GM19238 (cell line): ENCODE data around the gene IPO11.

Experiments
- DNase-seq: peaks from one replicate; pipeline ENCODE4 v3.0.0; 2011; ENCODE audit warnings: low spot score; ENCODE audit not compliant: insufficient read length

IPO11 gene

DNA sequence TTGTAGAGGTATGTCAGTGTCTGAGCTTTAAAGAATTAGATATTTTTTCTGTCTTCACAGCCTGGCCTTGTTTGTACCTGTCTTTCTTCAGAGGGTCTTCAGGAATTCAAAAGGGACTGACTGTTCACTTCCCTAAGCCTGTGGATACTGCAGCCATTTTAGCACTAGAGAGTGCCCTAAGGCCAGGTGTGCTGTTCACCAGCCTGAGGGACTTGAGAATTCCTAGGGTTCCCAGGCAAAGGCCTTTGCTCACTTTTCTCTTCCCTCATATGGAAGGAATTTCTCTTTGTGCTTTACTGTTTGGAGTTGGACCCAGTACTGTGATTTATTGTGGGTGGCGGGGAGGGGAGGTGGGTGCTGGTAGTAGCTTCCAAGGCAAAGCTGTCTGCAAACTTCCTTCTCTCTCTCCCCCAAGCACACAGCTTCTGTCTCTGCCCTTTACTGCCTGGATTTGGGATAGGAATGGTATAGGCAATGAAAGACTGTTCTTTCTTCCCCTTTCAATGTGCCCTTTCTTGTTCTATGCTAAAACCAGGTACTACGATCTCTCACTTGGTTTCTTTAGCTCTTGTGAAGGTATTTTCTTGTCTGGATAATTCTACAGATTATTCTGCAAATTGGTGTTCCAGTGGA, 156.4 kb downstream of the IPO11 start:
- no peak for DNase-seq

DNA sequence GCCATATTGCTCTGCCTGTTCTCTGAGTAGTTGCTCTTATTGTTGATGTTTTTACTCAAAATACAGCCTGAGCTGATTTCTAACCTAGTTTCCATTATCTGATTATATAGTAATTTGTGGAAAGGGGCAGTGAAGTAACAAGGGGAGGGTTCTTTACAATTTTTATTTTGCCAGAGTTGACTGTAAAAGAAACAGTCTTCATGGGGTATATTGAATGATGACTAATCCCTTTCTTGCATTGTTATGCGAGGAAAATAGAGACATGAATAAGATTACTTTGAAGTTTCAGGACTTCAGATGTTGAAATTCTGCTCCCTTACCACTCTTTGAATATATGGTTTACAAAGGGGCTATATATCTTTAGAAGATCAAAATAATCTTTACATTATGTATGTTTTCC, 156.9 kb downstream of the IPO11 start:
- DNase-seq = no peak

DNA sequence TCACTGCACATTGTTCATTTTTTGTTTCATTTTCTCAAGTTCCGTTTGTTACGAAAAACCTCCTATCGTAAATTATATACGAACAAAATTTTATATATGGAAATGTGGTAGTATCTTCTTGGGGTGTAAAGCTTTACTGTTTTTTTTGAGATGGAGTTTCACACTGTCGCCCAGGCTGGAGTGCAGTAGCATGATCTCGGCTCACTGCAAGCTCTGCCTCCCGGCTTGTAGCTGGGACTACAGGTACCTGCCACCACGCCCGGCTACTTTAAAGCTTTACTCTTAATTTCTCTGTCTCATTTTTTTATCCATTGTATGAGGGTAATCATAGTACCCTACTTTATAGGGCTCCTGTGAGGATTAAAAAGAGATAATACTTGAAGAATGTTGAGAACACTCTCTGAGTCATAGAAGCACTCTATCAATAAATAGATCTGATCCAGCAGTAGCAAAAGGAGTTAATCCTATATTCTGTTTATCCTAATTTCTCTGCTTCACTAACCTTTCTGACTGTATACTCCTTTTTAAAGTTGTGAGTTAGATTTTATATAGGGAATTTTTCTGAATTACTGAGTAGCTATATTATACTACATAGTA, 160.5 kb downstream of the IPO11 start:
- no peak for DNase-seq

DNA sequence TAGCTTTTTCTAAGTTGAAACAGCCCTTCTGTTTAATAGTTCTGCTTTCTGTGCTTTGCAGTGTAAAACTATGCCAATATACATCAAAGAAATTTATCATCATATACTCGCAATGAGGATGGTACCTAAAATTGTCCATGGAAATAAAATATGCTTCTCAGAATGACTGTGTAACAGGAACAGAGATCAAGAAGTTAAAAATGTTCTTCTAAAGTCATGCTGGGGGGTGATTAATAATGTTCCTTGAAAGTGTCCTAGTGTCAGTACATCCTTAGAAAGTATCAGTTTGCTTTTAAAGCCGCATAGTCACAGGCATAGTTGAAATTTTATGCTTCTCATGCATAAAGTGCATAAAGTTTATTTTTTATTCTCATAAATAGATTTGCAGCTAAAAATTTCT, 162.0 kb downstream of the IPO11 start:
- no peak for DNase-seq

DNA sequence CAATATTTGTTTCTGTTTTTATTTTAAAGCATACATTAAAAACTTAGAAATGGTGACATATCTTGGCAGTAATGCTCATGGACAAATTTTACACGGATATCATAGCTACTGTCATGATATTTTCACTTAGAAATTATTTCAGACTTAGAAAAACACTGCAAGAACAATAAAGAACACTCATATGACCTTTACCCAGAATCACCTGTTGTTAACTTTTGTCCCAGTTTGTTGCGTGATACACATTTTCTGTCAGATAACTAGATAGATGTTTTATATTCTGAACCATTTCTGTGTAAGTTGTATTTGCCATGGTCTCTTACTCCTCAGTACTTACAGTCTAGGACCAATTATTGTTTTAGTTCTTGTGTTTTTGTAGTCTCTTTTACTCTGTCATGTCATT, 162.5 kb downstream of the IPO11 start:
- no peak for DNase-seq

DNA sequence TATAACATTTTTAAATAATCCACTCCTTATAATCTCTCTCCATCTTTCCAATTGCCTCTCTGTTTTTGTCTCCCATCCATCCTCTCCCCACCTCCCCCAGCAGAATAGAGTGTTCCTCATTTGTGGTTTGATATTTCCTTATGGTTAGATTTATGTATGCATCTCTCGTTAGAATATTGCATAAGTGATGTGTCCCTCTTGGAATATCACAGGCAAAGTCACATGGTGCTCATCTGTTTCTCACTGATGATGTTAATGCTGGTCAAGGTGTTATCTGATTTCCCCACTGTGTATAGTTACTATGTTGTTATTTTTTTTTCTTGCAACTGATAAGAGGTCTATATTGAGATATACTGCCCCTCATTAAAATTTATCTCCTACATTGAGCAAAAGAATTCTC, 162.9 kb downstream of the IPO11 start:
- no peak for DNase-seq

DNA sequence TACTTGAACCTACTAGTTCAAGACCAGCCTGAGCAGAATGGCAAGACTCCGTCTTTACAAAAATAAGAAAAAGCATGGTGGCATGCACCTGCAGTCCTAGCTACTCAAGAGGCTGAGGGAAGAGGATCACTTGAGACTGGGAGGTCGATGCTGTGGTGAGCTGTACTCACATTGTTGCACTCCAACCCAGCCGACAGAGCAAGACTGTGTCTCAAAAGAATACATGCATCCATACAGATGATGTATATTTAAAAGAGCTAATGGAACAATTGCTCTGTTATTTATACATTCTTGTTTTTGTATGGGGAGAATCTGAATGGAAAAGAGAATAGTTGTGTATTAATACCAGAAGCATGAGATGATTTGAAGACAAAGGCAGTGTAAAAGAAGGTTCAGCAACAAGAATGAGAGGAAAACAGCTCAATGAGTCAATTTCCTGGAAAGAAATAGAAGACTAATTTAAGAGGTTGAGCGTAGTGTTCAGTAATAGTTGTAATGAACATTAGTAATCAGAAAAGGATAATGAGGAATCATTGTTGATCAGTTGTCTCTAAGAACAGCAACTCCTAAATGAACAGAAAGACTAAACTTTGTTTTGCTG, 164.1 kb downstream of the IPO11 start:
- no peak for DNase-seq

DNA sequence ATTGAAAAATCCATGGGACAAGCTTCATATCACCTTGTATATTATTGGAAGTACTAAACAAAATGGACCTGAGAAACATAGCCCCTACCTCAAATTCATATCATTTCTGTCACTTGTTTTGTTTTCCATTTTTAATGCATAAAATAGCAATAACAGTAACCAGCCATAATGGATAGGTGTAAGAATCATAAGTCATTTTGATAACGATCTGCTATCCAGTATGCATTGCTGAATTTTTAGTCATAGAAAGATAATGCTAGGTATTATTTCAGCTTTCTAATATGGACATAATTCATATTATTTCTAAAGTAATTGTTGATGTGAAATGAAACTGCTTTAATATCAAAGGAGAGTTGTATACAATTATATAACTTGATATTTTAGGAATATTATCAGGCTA, 164.9 kb downstream of the IPO11 start:
- no peak for DNase-seq

DNA sequence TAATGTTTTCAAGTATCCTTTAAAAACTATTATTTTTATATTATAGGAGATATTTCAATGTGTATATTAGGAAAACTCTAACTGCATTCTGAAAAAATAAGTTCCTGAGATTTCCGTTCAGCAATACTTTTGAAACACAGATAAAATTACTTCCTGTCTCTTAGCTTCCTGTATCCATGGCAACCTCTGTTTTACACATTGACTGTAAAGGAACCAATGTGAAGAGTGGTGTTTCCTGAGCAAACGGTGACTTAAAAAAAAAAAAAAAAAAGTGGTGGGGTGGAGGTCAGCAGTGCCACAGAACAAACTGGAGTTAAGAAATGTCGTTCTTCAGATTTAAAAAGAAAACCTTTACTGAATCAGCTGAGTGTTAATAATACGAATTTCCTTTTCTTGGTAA, 166.0 kb downstream of the IPO11 start, which contains the start of gene LRRC70:
TSS of gene LRRC70 (plus strand) at position 280 of the 400 bp plus-strand sequence. CDS start 620 bp downstream, outside the sequence.
- peak; percentile 6 for DNase-seq

DNA sequence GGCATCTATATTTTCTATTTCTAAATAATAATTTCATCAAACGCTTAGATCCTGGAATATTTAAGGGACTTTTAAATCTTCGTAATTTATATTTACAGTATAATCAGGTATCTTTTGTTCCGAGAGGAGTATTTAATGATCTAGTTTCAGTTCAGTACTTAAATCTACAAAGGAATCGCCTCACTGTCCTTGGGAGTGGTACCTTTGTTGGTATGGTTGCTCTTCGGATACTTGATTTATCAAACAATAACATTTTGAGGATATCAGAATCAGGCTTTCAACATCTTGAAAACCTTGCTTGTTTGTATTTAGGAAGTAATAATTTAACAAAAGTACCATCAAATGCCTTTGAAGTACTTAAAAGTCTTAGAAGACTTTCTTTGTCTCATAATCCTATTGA, 167.2 kb downstream of the IPO11 start:
- DNase-seq = no peak

DNA sequence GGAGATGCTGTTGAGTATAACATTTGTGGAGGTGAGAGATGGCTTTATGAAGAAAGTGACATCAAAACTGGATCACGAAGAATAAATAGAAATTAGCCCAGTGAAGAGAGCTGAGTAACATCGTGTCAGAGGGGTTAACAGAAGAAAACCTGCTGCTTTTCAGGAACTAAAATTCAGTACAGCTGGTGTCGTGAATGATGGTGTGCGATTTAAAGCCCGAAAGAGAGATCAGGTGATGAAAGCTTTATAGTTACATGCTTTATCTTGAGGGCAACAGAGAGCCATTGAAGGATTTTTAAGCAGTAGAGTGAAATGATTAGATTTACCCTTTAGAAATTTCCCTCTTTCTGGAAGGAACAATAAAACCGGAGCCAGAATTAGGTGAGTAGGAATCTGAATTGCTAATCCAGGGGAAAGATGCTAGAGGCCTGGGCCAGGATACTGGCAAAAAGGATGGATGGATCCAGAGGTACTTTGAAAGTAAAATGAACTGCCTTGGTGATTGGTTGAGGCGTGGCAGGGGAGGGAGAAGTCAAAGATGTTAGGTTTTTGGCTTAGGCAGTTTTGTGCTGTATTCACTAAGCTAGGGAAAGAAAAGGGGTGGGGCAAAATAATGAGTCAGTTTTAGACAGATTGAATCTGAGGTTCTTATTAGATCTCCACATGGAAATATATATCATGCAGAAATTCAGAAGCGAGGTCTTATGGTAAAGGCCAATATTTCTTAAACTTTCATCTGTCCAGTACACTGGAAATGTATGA, 169.5 kb downstream of the IPO11 start:
- no peak for DNase-seq

DNA sequence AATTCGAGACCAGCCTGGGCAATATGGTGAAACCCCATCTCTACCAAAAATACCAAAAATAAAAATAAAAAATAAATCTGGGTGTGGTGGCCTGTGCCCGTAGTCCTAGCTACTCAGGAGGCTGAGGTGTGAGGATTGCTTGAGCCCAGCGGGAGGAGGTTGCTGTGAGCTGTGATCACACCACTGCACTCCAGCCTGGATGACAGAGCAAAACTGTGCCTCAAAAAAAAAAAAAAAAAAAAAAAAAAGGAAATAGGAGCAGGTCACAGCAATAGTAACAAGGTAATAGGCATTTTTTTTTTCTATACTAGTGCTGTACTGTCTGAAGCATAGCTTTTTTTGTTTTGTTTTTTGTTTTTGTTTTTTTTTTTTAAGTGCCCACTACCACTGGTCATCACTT, 171.8 kb downstream of the IPO11 start:
- no peak for DNase-seq

DNA sequence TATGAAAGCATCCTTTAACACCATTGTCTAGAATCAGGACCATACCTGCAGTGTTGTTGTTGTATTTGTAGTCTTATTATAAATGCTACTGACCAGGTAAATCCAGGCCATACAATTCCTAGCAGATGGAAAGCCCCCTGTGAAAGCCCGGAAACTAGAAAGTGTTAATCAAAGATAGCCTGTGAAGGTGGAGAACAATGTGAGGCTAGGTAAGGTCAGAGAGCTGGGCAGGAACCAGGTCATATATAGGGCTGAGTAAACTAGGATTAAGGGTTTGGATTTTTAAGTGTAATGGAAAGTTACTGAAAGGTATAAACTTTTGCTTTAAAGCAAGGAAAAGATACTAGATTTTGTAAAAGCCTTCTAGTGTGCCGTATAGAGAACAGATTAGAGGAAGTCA, 172.7 kb downstream of the IPO11 start:
- DNase-seq = no peak

DNA sequence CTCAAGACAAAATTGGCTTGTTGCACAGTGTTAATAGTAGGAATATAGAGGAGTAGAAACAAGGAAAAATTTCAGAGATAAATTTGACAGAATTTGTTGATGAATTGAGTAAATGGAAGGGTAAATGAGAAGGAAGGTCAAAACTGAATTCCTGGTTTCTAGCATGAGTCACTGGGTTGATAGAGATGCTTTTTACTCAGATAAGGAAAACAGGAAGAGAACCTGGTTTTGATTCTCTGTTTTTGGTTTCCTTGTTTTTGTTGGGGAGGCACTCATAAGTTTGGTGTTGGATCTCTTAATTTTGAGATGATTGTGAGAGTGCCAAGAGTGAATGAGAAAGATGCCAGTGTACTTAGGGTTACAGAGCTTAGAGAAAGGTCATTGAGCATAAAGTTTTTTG, 173.2 kb downstream of the IPO11 start:
- DNase-seq = no peak

DNA sequence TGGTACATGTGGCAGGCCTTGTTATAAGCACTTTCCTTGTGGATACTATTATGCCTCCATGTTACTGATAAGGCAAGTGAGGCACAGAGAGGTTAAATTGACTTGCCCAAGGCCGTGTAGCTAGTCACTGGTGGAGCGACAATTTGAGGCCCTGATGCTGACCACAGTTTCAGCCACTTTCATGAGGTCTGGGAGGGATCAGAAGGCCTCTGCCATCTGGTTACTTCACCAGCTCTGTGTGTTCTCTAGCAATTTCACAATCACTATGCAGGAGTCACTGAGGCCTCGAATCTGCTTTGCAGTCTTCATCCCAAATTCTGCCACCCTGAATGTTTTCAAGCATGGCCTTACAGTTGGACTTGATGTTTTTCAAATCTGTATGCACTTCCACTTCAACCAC, 175.2 kb downstream of the IPO11 start:
- no peak for DNase-seq

DNA sequence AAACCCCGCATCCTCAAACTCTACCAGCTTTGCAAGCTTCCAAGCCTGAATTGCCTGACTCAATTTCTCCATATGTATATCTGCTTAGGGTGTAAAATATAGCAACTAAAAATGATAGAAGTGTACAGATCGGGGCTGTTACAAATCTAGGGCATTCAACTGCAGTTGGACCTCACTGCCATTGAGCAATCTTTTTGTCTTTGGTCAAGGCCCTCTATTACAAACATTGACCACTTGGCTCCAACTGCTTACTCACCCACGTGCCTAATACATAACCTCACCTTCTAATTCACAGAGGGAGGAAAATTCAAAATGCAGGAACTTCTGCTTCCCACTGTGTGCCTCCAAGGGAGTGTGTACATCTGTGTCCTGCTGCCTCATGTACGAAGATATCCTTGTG, 176.1 kb downstream of the IPO11 start:
- DNase-seq = no peak

DNA sequence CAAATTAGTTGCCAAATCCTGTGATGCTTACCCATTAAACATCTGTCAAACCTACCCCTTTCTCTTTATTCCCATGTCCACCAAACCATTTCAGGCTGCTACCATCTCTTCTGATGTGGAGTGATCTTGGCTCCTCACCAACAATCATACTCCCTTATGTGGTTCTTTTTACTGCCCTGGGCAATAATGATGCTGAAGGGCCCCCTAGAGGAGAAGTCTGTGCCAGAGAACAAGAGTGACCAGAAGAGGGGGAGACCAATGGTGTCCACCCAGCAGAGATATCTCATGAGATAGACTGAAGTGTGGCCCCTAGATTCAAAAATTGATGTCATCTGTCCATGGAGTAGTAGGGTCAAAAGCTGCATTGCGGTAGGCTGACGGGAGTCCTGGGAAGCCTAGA, 176.9 kb downstream of the IPO11 start:
- no peak for DNase-seq

DNA sequence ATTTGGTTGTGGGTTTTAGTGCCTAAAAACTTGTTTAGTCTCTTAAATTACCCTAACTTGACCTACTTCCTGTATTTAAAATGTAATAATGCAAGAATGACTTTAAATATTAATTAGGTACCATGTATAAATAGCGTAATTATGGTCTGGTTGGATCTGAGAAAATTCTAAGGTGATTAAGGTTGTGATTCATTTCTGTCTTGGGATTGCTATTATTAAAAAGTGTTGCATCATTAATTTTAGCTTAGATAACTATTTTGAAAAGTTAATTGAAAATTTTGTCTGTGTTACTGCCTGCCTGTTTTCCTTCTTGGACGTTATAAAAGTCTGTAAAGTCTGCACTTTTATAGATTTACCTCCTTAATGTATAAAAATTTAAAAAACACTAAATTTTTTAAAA, 177.8 kb downstream of the IPO11 start:
- no peak for DNase-seq

DNA sequence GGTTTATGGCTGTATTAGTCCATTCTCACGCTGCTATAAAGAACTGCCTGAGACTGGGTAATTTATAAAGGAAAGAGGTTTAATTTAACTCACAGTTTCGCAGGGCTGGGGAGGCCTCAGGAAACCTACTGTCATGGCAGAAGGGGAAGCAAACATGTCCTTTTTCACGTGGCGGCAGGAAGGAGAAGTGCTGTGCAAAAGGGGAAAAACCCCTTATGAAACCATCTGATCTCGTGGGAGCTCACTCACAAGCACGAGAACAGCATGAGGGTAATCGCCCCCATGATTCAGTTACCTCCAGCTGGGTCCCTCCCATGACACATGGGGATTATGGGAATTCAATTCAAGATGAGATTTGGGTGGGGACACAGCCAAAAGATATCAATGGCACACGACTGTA, 180.0 kb downstream of the IPO11 start:
- DNase-seq = no peak

DNA sequence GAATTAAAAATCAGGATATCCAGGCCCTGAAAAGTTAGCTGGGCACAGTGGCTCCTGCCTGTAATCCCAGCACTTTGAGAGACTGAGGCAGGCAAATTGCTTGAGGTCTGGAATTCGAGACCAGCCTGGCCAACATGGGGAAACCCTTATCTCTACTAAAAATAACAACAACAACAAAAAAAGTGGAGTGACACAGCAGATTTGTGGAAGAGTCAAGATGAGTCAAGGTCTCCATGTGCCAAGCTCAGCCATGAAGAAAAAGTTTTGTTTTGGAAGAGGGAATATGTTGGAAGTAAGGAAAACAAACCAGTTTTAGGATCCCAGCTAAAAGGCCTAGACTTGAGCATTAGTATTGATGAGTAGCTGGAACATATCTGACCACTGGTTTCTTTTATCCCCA, 180.8 kb downstream of the IPO11 start:
- DNase-seq = no peak

DNA sequence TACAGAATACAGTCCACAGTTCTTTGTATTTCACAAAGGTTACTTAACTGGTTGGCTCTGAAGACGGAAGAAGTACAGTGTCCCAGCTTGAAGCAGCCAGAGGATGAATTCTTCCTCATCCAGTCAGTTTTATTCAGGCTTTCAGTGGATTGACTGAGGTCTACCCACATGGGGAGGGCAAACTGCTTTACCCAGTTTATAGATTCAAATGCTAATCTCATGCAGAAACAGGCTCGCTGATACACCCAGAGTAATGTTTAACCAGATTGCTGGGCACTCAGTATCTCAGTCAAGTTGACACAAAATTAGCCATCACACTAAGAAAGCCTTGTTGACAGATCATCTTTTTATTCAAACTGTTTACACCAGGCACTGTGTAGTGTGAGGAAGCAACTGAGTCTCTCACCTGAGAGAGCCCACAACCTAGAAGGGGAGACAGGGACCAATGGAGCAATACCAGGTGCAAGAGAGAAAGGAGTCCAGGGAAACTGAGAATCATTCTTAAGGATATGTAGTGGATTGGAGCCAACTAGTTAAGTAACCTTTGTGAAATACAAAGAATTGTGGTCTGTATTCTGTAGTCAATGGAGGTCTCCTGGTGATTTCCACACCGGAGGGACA, 181.9 kb downstream of the IPO11 start:
- DNase-seq = no peak

DNA sequence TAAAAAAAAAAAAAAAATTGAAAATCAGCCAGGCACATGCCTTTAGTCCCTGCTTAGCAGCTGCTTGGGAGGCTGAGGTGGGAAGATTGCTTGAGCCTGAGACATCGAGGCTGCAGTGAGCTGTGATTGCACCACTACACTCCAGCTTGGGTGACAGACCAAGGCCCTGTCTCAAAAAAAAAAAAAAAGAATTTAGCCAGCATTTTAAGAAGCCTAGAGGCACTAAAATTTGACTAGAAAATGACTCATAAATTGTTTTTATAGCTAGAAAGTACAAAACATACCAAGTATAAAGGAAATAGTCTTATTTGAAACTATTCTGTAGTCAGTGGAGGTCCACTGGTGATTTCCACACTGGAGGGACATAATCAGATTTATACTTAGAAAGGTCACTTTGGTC, 183.5 kb downstream of the IPO11 start:
- no peak for DNase-seq
